Astrocyte of the cerebellum (primary cell): ENCODE data around the gene SEC14L3.

Source experiments
- DNase-seq: peaks from one replicate; pipeline ENCODE4 v3.0.0-alpha.2; 2011; ENCODE audit warnings: low read depth
- H3K4me3 ChIP-seq: 2 replicates; pipeline ENCODE4 v1.5.1; 2011; ENCODE audit warnings: mild to moderate bottlenecking, low read depth, low read length, moderate library complexity
- in situ Hi-C: cut with HindIII; loops from 2 replicates; pipeline ENCODE4 v1.10.0; 2017; ENCODE audit warnings: low sequenced_read_pairs
- TF ChIP-seq, protein P1 (sequence below): IDR thresholded peaks from 2 replicates; pipeline ENCODE4 v1.5.1; 2012; ENCODE audit warnings: low read length, low read depth, moderate library complexity, mild to moderate bottlenecking; ENCODE audit errors: missing control alignments

The SEC14L3 gene

DNA sequence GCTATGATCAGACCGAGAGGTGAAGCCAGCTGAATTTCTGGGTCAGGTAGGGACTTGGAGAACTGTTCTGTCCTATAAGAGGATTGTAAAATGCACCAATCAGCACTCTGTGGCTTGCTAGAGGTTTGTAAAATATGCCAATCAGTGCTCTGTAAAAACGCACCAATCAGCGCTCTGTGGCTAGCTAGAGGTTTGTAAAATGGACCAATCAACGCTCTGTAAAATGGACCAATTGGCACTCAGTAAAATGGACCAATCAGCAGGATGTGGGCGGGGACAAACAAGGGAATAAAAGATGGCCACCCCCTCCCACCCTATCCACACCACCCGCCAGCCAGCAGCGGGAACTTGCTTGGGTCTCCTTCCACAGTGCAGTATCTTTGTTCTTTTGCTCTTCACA, 40.1 kb upstream of the SEC14L3 start:
- no peak overlapping the region for H3K4me3 ChIP-seq
- in situ Hi-C loops = no loop called here
- TF ChIP-seq, protein P1, sequence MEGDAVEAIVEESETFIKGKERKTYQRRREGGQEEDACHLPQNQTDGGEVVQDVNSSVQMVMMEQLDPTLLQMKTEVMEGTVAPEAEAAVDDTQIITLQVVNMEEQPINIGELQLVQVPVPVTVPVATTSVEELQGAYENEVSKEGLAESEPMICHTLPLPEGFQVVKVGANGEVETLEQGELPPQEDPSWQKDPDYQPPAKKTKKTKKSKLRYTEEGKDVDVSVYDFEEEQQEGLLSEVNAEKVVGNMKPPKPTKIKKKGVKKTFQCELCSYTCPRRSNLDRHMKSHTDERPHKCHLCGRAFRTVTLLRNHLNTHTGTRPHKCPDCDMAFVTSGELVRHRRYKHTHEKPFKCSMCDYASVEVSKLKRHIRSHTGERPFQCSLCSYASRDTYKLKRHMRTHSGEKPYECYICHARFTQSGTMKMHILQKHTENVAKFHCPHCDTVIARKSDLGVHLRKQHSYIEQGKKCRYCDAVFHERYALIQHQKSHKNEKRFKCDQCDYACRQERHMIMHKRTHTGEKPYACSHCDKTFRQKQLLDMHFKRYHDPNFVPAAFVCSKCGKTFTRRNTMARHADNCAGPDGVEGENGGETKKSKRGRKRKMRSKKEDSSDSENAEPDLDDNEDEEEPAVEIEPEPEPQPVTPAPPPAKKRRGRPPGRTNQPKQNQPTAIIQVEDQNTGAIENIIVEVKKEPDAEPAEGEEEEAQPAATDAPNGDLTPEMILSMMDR = no peak
- no peak for DNase-seq

GRCh38 chr22:30511109-30511508, 39.3 kb upstream of the SEC14L3 start:
- no peak overlapping the region for H3K4me3 ChIP-seq
- TF ChIP-seq, protein P1 = no peak
- in situ Hi-C loops = no loop called here
- no peak for DNase-seq

DNA sequence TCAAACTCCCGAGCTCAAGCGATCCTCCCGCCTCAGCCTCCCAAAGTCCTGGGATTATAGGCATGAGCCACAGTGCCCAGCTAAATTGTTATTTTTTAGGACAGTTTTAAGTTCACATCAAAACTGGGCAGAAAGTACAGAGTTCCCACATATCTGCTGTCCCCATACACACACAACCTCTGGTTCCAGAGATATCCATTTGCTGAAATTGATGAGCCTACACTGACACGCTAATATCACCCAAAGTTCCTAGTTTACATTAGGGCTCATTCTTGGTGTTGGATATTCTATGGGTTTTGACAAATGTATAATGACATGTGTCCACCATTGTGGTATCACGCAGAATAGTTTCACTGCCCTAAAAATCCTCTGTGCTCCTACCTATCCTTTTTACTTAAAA, 36.4 kb upstream of the SEC14L3 start:
- in situ Hi-C loops = no loop called here
- no peak for DNase-seq
- TF ChIP-seq, protein P1 = no peak
- H3K4me3 ChIP-seq = no peak overlapping the region

DNA sequence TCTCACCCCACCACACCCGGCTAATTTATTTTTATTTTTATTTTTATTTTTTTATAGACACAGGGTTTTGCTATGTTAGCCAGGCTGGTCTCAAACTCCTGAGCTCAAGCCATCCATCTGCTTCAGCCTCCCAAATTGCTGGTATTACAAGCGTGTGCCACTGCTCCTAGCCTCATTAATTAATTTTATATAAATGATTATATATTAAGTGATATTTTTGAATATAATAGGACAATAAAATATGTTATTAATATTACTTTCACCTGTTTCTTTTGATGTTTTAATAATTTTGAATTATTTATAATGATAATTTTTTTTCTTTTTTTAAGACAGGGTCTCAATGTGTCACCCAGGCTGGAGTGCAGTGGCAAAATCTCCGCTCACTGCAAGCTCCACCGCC, 35.9 kb upstream of the SEC14L3 start:
- DNase-seq = no peak
- in situ Hi-C loops = no loop called here
- TF ChIP-seq, protein P1 = no peak

GRCh38 chr22:30506507-30506968, 34.7 kb upstream of the SEC14L3 start:
- no peak overlapping the region for H3K4me3 ChIP-seq
- no peak for DNase-seq
- TF ChIP-seq, protein P1 = no peak
- in situ Hi-C loops = no loop called here

More for the DNA sequence above, 35.9 kb upstream of the SEC14L3 start:
- no peak overlapping the region for H3K4me3 ChIP-seq

- in situ Hi-C loops = no loop called here
- no peak for DNase-seq
- TF ChIP-seq, protein P1 = no peak
- no peak overlapping the region for H3K4me3 ChIP-seq
Measured at GRCh38 chr22:30503551-30503950, 31.7 kb upstream of the SEC14L3 start.

DNA sequence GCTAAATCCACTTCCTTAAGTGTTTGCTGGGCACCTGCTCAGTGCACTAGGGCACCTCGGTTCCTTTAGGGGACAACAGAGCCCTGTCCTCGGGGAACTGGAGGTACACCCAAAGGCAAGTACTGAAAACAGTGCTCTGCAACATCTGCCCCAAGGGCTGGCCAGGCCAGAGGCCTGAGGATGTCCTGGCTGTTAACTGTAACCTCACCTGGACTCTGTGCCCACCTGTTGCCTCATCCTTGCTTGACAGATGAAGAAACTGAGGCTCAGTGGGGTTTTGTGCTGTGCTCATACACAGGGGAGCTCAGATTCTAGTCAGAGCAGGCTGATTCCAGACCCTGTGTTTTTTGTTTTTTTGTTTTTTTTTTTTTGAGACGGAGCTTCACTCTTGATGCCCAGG, 31.1 kb upstream of the SEC14L3 start:
- TF ChIP-seq, protein P1 = no peak
- in situ Hi-C loops = no loop called here

More for the DNA sequence above, 31.1 kb upstream of the SEC14L3 start:
- no peak for DNase-seq
- H3K4me3 ChIP-seq = no peak overlapping the region
